ENCODE data around the gene MMP23B. TPM values are rescaled to one million over a fixed set of nuclear protein-coding genes. Genes with fewer than 3 reads are reported as not detected.

Gene MMP23B
- total and polyA plus RNA-seq, 2 of the 8 experiments (the other 6 are each of a cell fraction or from before 2014, with no cell fraction given), result 9.2 to 14.6 TPM

GRCh38 chr1:1629430-1630190, 2.4 kb upstream of the MMP23B start:
- H3K4ac ChIP-seq (replicated peaks; ENCODE audit: insufficient read length, low read depth, low read length), result no peak overlapping the region
- no peak overlapping the region for H4K91ac ChIP-seq (replicated peaks; ENCODE audit: insufficient read length, low read length)
- DNase-seq (ENCODE audit: low read depth in 1 of 2, low spot score in 2 of 2), result peak in 1 of 2 experiments; percentile 76
- no peak overlapping the region for H3K56ac ChIP-seq (replicated peaks; ENCODE audit: insufficient read length, low read depth, low read length)
- no peak for FAIRE-seq
- peaks cover 9% of the 10 kb centered on the region; the same call in 1 of the 2 replicates for H3K23me2 ChIP-seq (ENCODE audit: low read depth, low read length)
- no peak overlapping the region for H2AFZ ChIP-seq (ENCODE audit: low read length)
- no peak overlapping the region for H3K27ac ChIP-seq (ENCODE audit: low read depth, low read length)
- peaks cover 8 to 23% (median 14%) of the 10 kb centered on the region in 4 experiments; a peak in 6 of 7 replicates for H3K27me3 ChIP-seq (replicated peaks in 1 of 4; ENCODE audit: control insufficient read depth in 3 of 4, extremely low read depth in 1 of 4, insufficient read depth in 3 of 4, low read length in 3 of 4)
- no peak overlapping the region for H2BK20ac ChIP-seq (ENCODE audit: low read length)
- H3K9ac ChIP-seq (replicated peaks in 1 of 4; ENCODE audit: extremely low read depth in 1 of 4, low read depth in 3 of 4, low read length in 3 of 4), result peak overlapping the region in 1 of 4 experiments; percentile 67; a peak in 3 of 7 replicates
- ChIA-PET CTCF (ENCODE audit: partially characterized antibody) (interaction anchor here (1.0 to 3.8 kb wide), 3 partner anchors 9 to 51 kb away, joined by 3 to 21 read pairs (median 6); no protein-coding TSS in a partner anchor), POLR2A (ENCODE audit: partially characterized antibody) (interaction anchor here (0.9 to 4.4 kb wide), 6 partner anchors 10 to 610 kb away, joined by 3 to 34 read pairs (median 5); partner anchors contain the start of gene MIB2)
- H2AK5ac ChIP-seq (ENCODE audit: low read depth, low read length), result no peak overlapping the region
- H3K9me3 ChIP-seq (ENCODE audit: insufficient read depth in 2 of 2, low read depth in 1 of 2, low read length in 1 of 2), result no peaks in the 10 kb centered on the region
- H3K36me3 ChIP-seq (ENCODE audit: control insufficient read depth in 2 of 4, insufficient read depth in 4 of 4, low read length in 3 of 4), result no peaks in the 10 kb centered on the region
- no peak overlapping the region for H2BK12ac ChIP-seq (ENCODE audit: low read depth, low read length)
- no peak overlapping the region for H2BK15ac ChIP-seq (ENCODE audit: low read length)
- H2BK120ac ChIP-seq (replicated peaks; ENCODE audit: low read depth, low read length), result no peak overlapping the region
- H3K79me1 ChIP-seq (ENCODE audit: low read depth, low read length), result no peaks in the 10 kb centered on the region
- H3K23ac ChIP-seq (ENCODE audit: insufficient read length), result no peak overlapping the region
- H4K8ac ChIP-seq (ENCODE audit: extremely low read depth, insufficient read depth, low read length), result peak overlapping the region; percentile 51; the same call in 1 of the 2 replicates
- H3K4me1 ChIP-seq (replicated peaks in 1 of 4; ENCODE audit: control insufficient read depth in 3 of 4, insufficient read depth in 4 of 4, low read length in 3 of 4), result peaks cover 0 to 6% (median 2%) of the 10 kb centered on the region in 4 experiments; a peak in 4 of 7 replicates
- H3K4me3 ChIP-seq (ENCODE audit: extremely low read depth in 1 of 4, insufficient read depth in 2 of 4, low read depth in 3 of 4, low read length in 4 of 4), result peak overlapping the region; percentile 33 to 70 (median 44)
- H4K20me1 ChIP-seq (replicated peaks in 1 of 2; ENCODE audit: control insufficient read depth in 1 of 2, insufficient read depth in 2 of 2, low read length in 2 of 2), result peaks cover 0 to 9% of the 10 kb centered on the region in 2 experiments
- no peaks in the 10 kb centered on the region for H3K79me2 ChIP-seq (ENCODE audit: control insufficient read depth in 1 of 2, insufficient read depth in 2 of 2, low read length in 2 of 2)
- H3K18ac ChIP-seq (ENCODE audit: extremely low read depth, low read length), result peak overlapping the region; percentile 9; the same call in 1 of the 2 replicates
- no peak overlapping the region for H2BK5ac ChIP-seq (ENCODE audit: low read depth, low read length)
- WGBS, 2 experiments (ENCODE audit: extremely low coverage in 1 of 2, insufficient coverage in 1 of 2, insufficient read length in 1 of 2, insufficient replicate concordance in 2 of 2, low coverage in 1 of 2, low lambda C conversion rate in 2 of 2, missing lambda C conversion rate in 1 of 2), result 50% methylated on average over 10 of the region's 48 CpGs; no CpG with 5 or more reads in 1 of the 2 experiments
- H4K5ac ChIP-seq (ENCODE audit: insufficient read length, low read depth, low read length), result no peak overlapping the region
- H3K14ac ChIP-seq (ENCODE audit: insufficient read length), result no peak overlapping the region
- H3K4me2 ChIP-seq (ENCODE audit: insufficient read depth in 1 of 2, low read depth in 2 of 2, low read length in 2 of 2), result peak overlapping the region; percentile 63 to 73
- no peak for TF ChIP-seq ASH2L (IDR thresholded peaks at IDR 0.05; ENCODE audit: low read length)
